Spleen (tissue), 11 donors: ENCODE data around the gene HECTD3. TPM values are rescaled to one million over a fixed set of nuclear protein-coding genes. Genes with fewer than 3 reads are reported as not detected.

Experiments used
- DNase-seq: peaks from one replicate; pipeline ENCODE4 v3.0.0-alpha.2; 2020
- H3K27ac ChIP-seq, 8 donors: fragments of 200-600 bp; sonication (generic) in 7 of 8; 1 replicate in 4 of 8; 2 replicates in 4 of 8; pipeline versions ENCODE4 v1.5.0 to v1.8.0; 2016 to 2021; ENCODE audit warnings: inconsistent platforms in 4 of 8, mild to moderate bottlenecking in 4 of 8, moderate library complexity in 1 of 8
- H3K27me3 ChIP-seq, 7 donors: fragments of 200-600 bp; sonication (generic) in 6 of 7; replicated peaks in 1 of 7; 1 replicate in 4 of 7; 2 replicates in 3 of 7; pipeline versions ENCODE4 v1.5.0 to v1.8.0; 2016 to 2021; ENCODE audit warnings: inconsistent platforms in 3 of 7, mild to moderate bottlenecking in 1 of 7
- H3K36me3 ChIP-seq, 6 donors: fragments of 200-600 bp; sonication (generic) in 5 of 6; 1 replicate in 4 of 6; 2 replicates in 2 of 6; pipeline versions ENCODE4 v1.5.0 to v1.8.0; 2016 to 2021; ENCODE audit warnings: inconsistent platforms in 2 of 6
- H3K4me1 ChIP-seq, 6 donors: fragments of 200-600 bp; sonication (generic) in 5 of 6; 1 replicate in 3 of 6; 2 replicates in 3 of 6; pipeline versions ENCODE4 v1.5.0 to v1.8.0; 2016 to 2021; ENCODE audit warnings: inconsistent platforms in 3 of 6
- H3K4me3 ChIP-seq, 8 donors: fragments of 200-600 bp; sonication (generic) in 7 of 8; 1 replicate in 4 of 8; 2 replicates in 4 of 8; pipeline versions ENCODE4 v1.5.0 to v1.8.0; 2016 to 2021; ENCODE audit warnings: inconsistent platforms in 4 of 8, mild to moderate bottlenecking in 4 of 8, moderate library complexity in 2 of 8
- H3K9me3 ChIP-seq, 8 donors: fragments of 200-600 bp; sonication (generic) in 7 of 8; 1 replicate in 4 of 8; 2 replicates in 4 of 8; pipeline versions ENCODE4 v1.5.0 to v1.8.0; 2016 to 2021; ENCODE audit warnings: inconsistent platforms in 4 of 8
- CTCF ChIP-seq, 11 experiments: fragments of 200-600 bp in 7 of 11; fragments of 450-650 bp in 4 of 11; sonication (generic) in 4 of 11; IDR thresholded peaks in 8 of 11; conservative IDR thresholded peaks in 3 of 11; 1 replicate in 7 of 11; 2 replicates in 4 of 11; pipeline versions ENCODE4 v1.4.0 to v1.8.0; 2016 to 2021; ENCODE audit warnings: antibody characterized with exemption in 11 of 11, inconsistent platforms in 4 of 11, mild to moderate bottlenecking in 1 of 11
- POLR2A ChIP-seq, 3 donors: fragments of 450-650 bp; IDR thresholded peaks; one replicate each; pipeline ENCODE4 v1.5.1; 2017; ENCODE audit warnings: antibody characterized with exemption in 3 of 3, mild to moderate bottlenecking in 1 of 3
- POLR2AphosphoS5 ChIP-seq, 3 donors: sonication (generic); formaldehyde crosslinking; IDR thresholded peaks; one replicate each; pipeline ENCODE4 v1.5.1; 2017; ENCODE audit warnings: antibody characterized with exemption in 3 of 3
- WGBS, 5 donors: extraction: QIAGEN DNeasy Blood & Tissue Kit in 3 of 5; methylation state at CpG; one replicate each; pipeline versions ENCODE4 v1.1.5 to v1.1.7; 2013 to 2018; 5-methylcytosine and 5-hydroxymethylcytosine counted together
- intact Hi-C: fragments of 100-400 bp; cut with DNase I; formaldehyde crosslinking; loops from one replicate; pipeline ENCODE4 v1.15.0; 2023; ENCODE audit warnings: low total_unique reads
- polyA plus RNA-seq, 3 donors: library from polyadenylated mRNA; stranded (reverse); fragments of 200-250 nt; gene quantifications; one replicate each; pipeline ENCODE4 v1.2.1, GENCODE V29; 2013
- total RNA-seq, 7 donors: library from RNA; depleted of rRNA in 3 of 7; stranded (reverse); fragments of >200 nt in 3 of 7; fragmentation: NEBNext Ultra II Directional in 4 of 7; extraction: Animal tissue kit (Norgen Biotek cat#: 25700) in 4 of 7; gene quantifications; one replicate each; pipeline versions ENCODE4 v1.1.0 to v1.2.1, GENCODE V29; 2016 to 2021
- donor health status: healthy with polysubstance abuse.
- donor health status: DM: no; HTN: no; CAD: no; lungs with moderate emphysema.
- donor health status: DM: no; HTN: no; CAD: no.
- donor health status: Bipolar disorder and iron deficiency.
- donor health status: healthy.
- donor health status: DM: no; HTN: no; CAD: no.
- donor health status: DM: yes; HTN: yes; CAD: no.

Gene HECTD3
- total and polyA plus RNA-seq, 10 donors = 13.3 to 50.7 (median 35.6) TPM

DNA sequence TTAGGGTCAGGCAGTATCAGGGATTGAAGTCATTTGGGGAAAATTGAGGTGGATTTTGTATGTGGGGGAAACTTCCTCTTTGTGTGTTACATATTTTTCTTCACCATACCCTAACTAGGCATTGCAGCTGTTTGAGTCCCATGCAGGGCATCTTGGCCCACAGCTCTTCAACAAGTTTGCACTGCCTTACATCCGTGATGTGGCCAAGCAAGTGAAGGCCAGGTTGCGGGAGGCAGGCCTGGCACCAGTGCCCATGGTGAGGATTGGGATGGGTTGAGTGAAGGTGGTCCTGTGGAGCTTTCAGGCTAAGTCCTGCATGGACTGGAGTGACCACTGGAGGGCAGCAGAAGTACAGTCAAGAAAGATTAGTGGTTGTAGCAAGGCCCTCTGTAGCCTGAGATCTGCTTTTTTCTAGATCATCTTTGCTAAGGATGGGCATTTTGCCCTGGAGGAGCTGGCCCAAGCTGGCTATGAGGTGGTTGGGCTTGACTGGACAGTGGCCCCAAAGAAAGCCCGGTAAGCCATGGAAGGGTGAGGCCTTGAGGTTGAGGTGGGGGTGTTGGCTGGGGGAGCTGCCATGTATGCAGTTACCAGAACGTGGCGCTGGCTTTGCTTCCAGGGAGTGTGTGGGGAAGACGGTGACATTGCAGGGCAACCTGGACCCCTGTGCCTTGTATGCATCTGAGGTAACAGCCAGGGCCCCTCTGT, 3.4 kb upstream of the HECTD3 start:
- Histone ChIP-seq H3K27ac (peak overlapping the region in 2 of 8 donors; percentile 18 to 87), H3K9me3 (no peaks in the 10 kb centered on the region), H3K4me1 (peaks cover 27 to 54% (median 48%) of the 10 kb centered on the region in 6 donors), H3K4me3 (no peak overlapping the region), H3K27me3 (no peaks in the 10 kb centered on the region), H3K36me3 (peaks cover 0 to 37% (median 3%) of the 10 kb centered on the region in 6 donors)
- TF ChIP-seq POLR2A (IDR thresholded peaks at IDR 0.05) (no peak), CTCF (IDR thresholded peaks at IDR 0.05 in 8 of 11, conservative IDR thresholded peaks at IDR 0.05 in 3 of 11) (peak; percentile 86 to 95 (median 91)), POLR2AphosphoS5 (IDR thresholded peaks at IDR 0.05) (peak in 2 of 3 donors; percentile 21)
- intact Hi-C loops = loop anchor here (5.0 kb wide), 1 partner anchor 478 kb away; the partner anchor contains the start of gene TESK2
- 36 to 57% (median 50%) methylated on average over 6 of the region's 6 CpGs for WGBS, 5 donors
- DNase-seq = peak; percentile 88

DNA sequence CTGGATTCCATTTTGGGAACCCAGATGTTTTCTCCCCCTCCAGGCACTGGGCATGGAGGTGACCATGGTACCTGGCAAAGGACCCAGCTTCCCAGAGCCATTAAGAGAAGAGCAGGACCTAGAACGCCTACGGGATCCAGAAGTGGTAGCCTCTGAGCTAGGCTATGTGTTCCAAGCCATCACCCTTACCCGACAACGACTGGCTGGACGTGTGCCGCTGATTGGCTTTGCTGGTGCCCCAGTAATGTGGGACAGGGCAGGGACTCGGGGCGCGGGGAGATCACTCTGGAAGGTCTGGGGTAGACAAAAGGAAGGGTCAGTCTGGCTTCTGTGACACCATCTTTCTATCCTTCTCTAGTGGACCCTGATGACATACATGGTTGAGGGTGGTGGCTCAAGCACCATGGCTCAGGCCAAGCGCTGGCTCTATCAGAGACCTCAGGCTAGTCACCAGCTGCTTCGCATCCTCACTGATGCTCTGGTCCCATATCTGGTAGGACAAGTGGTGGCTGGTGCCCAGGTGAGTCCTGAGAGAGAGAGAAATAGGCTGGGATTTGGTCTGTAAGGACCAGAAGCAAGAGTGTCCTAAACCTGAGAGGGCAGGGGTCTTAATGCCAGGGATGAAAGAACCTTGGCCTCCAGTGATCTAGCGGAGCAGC, 2.6 kb upstream of the HECTD3 start:
- peak overlapping the region in 3 of 8 donors; percentile 18 to 88 (median 87) for H3K27ac ChIP-seq
- H3K36me3 ChIP-seq = peaks cover 0 to 45% (median 10%) of the 10 kb centered on the region in 6 donors
- DNase-seq = no peak
- TF ChIP-seq POLR2AphosphoS5 (IDR thresholded peaks at IDR 0.05) (no peak), POLR2A (IDR thresholded peaks at IDR 0.05) (no peak), CTCF (IDR thresholded peaks at IDR 0.05 in 8 of 11, conservative IDR thresholded peaks at IDR 0.05 in 3 of 11) (no peak)
- intact Hi-C loops = loop anchor here (5.0 kb wide), 1 partner anchor 479 kb away; the partner anchor contains the start of gene TESK2
- WGBS, 5 donors = 58 to 83% (median 83%) methylated on average over 3 to 12 of the region's 12 CpGs
- peaks cover 30 to 62% (median 55%) of the 10 kb centered on the region in 6 donors for H3K4me1 ChIP-seq
- H3K9me3 ChIP-seq = no peaks in the 10 kb centered on the region
- H3K27me3 ChIP-seq = no peaks in the 10 kb centered on the region
- peak overlapping the region in 2 of 8 donors; percentile 90 to 100 for H3K4me3 ChIP-seq

DNA sequence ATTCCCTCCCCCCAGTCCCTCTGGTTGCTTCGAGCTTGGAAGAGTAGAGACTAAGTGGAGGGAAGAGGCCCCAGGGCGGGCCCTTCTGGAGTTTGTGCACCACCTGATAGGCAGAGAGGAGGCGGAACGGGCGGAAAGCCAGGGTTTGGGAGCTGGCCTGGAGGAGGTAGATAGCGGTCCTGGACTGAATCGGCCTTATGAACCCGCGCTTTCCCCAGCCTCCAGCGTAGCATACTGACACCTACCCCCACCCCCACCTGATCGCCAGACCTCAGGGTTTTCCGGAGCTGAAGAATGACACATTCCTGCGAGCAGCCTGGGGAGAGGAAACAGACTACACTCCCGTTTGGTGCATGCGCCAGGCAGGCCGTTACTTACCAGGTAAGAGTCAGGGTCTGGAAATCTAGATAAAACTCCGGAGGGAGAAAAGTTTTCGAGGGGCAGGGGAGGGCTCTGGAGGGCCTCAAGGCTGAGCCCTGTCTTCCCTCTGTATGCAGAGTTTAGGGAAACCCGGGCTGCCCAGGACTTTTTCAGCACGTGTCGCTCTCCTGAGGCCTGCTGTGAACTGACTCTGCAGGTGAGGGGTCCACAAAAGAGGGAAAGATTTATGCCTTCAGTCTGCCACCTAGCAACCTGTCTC, 1.6 kb upstream of the HECTD3 start:
- DNase-seq = peak; percentile 86
- no peaks in the 10 kb centered on the region for H3K9me3 ChIP-seq
- H3K27ac ChIP-seq = peak overlapping the region; percentile 67 to 92 (median 86)
- peaks cover 0 to 54% (median 19%) of the 10 kb centered on the region in 6 donors for H3K36me3 ChIP-seq
- intact Hi-C loops = loop anchor here (5.0 kb wide), 1 partner anchor 480 kb away; the partner anchor contains the start of gene TESK2
- 2 to 6% (median 5%) methylated on average over 16 to 21 of the region's 21 CpGs for WGBS, 5 donors
- TF ChIP-seq CTCF (IDR thresholded peaks at IDR 0.05 in 8 of 11, conservative IDR thresholded peaks at IDR 0.05 in 3 of 11) (no peak), POLR2A (IDR thresholded peaks at IDR 0.05) (no peak), POLR2AphosphoS5 (IDR thresholded peaks at IDR 0.05) (no peak)
- H3K4me1 ChIP-seq = peaks cover 30 to 63% (median 55%) of the 10 kb centered on the region in 6 donors
- peak overlapping the region; percentile 63 to 100 (median 100) for H3K4me3 ChIP-seq
- no peaks in the 10 kb centered on the region for H3K27me3 ChIP-seq
